HepG2 (cell line): Measurements from ENCODE around the gene ZNF814. TPM values are rescaled to one million over a fixed set of nuclear protein-coding genes. Genes with fewer than 3 reads are reported as not detected.
"Not testable (repeated sequence)": the region's sequence is repeated elsewhere in the genome, so short reads cannot be mapped to it uniquely, and the experiment has no call there.

Experiments used
- ATAC-seq: fragments of 200-7000 bp; cut with Tn5 transposase; 3 replicates; pipeline ENCODE4 v1.9.1; 2020; ENCODE audit warnings: mild to moderate bottlenecking, moderate library complexity
- BruUV-seq: library from RNA; stranded (reverse); fragments of 400-500 nt; replicated peaks from 2 replicates; lab custom pipeline; 2021; lab: Mats Ljungman, UMichigan
- CTCF ChIA-PET: fragments of 300-600 bp; formaldehyde crosslinking; extraction: SDS; loops from one replicate; lab custom pipeline; 2021; ENCODE audit warnings: low total read pairs, inconsistent platforms, low intra/inter-chr PET ratio; lab: Yijun Ruan, JAX
- POLR2A ChIA-PET: fragments of 350-600 bp; sonication (Branson Sonifier 250); formaldehyde crosslinking; loops from one replicate; lab custom pipeline; 2020; ENCODE audit warnings: antibody characterized with exemption, inconsistent platforms; lab: Yijun Ruan, JAX
- DNase-seq: peaks from one replicate; pipeline ENCODE4 v3.0.0-alpha.2; 2015; ENCODE audit warnings: low spot score
- FAIRE-seq: peaks from 3 replicates; lab custom pipeline; 2011; peaks lifted over from hg19 to GRCh38; lab: Jason Lieb, UNC
- H2AFZ ChIP-seq: one replicate; pipeline ENCODE4 v1.6.1; 2011; ENCODE audit warnings: low read length, inconsistent platforms
- H3K27ac ChIP-seq: fragments of 300-600 bp; 3 replicates; pipeline ENCODE4 v1.8.0; 2011; ENCODE audit warnings: mixed run types, mild to moderate bottlenecking, mixed read lengths, low read length, inconsistent platforms; ENCODE audit not compliant: insufficient read depth; ENCODE audit errors: extremely low read length
- H3K27me3 ChIP-seq, 2 experiments: fragments of 200-600 bp in 1 of 2; 2 replicates in 1 of 2; 3 replicates in 1 of 2; pipeline versions ENCODE4 v1.6.0 to v1.8.0; 2011; ENCODE audit warnings: low read length in 2 of 2, mild to moderate bottlenecking in 2 of 2, moderate library complexity in 2 of 2, inconsistent platforms in 1 of 2; ENCODE audit not compliant: insufficient read depth in 2 of 2, control insufficient read depth in 1 of 2
- H3K36me3 ChIP-seq, 2 experiments: fragments of 200-600 bp in 1 of 2; replicated peaks in 1 of 2; 2 replicates in 1 of 2; 3 replicates in 1 of 2; pipeline versions ENCODE4 v1.5.1 to v1.8.0; 2011; ENCODE audit warnings: low read length in 2 of 2, inconsistent platforms in 1 of 2; ENCODE audit not compliant: insufficient read depth in 2 of 2, control insufficient read depth in 1 of 2
- H3K4me1 ChIP-seq: 2 replicates; pipeline ENCODE4 v1.5.1; 2012; ENCODE audit warnings: low read length, inconsistent platforms; ENCODE audit not compliant: insufficient read depth
- H3K4me2 ChIP-seq: 2 replicates; pipeline ENCODE4 v1.6.0; 2011; ENCODE audit warnings: low read depth, low read length, inconsistent platforms
- H3K4me3 ChIP-seq, 3 experiments: fragments of 200-600 bp in 1 of 3; sonication (generic), shearing (Covaris generic) in 1 of 3; replicated peaks in 1 of 3; 2 replicates each; pipeline ENCODE4 v1.5.1; 2011 to 2016; ENCODE audit warnings: low read length in 3 of 3, inconsistent platforms in 2 of 3, low read depth in 2 of 3, mild to moderate bottlenecking in 2 of 3, control low read depth in 1 of 3, mixed read lengths in 1 of 3; ENCODE audit not compliant: insufficient read depth in 1 of 3
- H3K79me2 ChIP-seq: one replicate; pipeline ENCODE4 v1.6.1; 2011; ENCODE audit warnings: low read length, inconsistent platforms; ENCODE audit not compliant: insufficient read depth
- H3K9ac ChIP-seq: 2 replicates; pipeline ENCODE4 v1.6.0; 2011; ENCODE audit warnings: mild to moderate bottlenecking, low read depth, low read length, inconsistent platforms; ENCODE audit not compliant: insufficient read depth
- H3K9me3 ChIP-seq: 2 replicates; pipeline ENCODE4 v1.5.1; 2012; ENCODE audit warnings: mild to moderate bottlenecking, low read length
- H4K20me1 ChIP-seq: 2 replicates; pipeline ENCODE4 v1.6.0; 2011; ENCODE audit warnings: inconsistent platforms, mild to moderate bottlenecking, low read length, moderate library complexity; ENCODE audit not compliant: insufficient read depth
- E2F5 ChIP-seq: sonication (generic); formaldehyde crosslinking; conservative IDR thresholded peaks from 2 replicates; pipeline ENCODE4 v1.4.0; 2020; ENCODE audit warnings: missing genetic modification reagents
- HMG20A ChIP-seq: IDR thresholded peaks from 2 replicates; pipeline ENCODE4 v1.6.1; 2016; ENCODE audit warnings: borderline replicate concordance
- HOXA5 ChIP-seq: sonication (generic); formaldehyde crosslinking; IDR thresholded peaks from 2 replicates; pipeline ENCODE4 v1.4.0; 2020; ENCODE audit warnings: missing genetic modification reagents
- MLX ChIP-seq: IDR thresholded peaks from 2 replicates; pipeline ENCODE4 v1.6.1; 2016
- NR1H2 ChIP-seq: sonication (generic); formaldehyde crosslinking; IDR thresholded peaks from 2 replicates; pipeline ENCODE4 v1.8.1; 2022; ENCODE audit warnings: low read depth, missing genetic modification reagents, borderline replicate concordance
- PAF1 ChIP-seq: IDR thresholded peaks from 2 replicates; pipeline ENCODE4 v1.6.1; 2016; ENCODE audit warnings: missing genetic modification reagents, missing compliant biosample characterization
- SMC3 ChIP-seq: IDR thresholded peaks from 2 replicates; pipeline ENCODE4 v1.6.1; 2011; ENCODE audit warnings: low read length, improper control_type of control experiment
- ZNF225 ChIP-seq: sonication (generic); formaldehyde crosslinking; IDR thresholded peaks from 2 replicates; pipeline ENCODE4 v1.4.0; 2020; ENCODE audit warnings: mild to moderate bottlenecking, missing genetic modification reagents
- ZNF350 ChIP-seq: sonication (generic); formaldehyde crosslinking; IDR thresholded peaks from 2 replicates; pipeline ENCODE4 v1.4.0; 2020; ENCODE audit warnings: mild to moderate bottlenecking, low read depth, missing genetic modification reagents, borderline replicate concordance
- ZNF609 ChIP-seq: sonication (generic); formaldehyde crosslinking; IDR thresholded peaks from 2 replicates; pipeline ENCODE4 v1.4.0; 2020; ENCODE audit warnings: mild to moderate bottlenecking, missing genetic modification reagents, borderline replicate concordance
- WGBS: methylation state at CpG from one replicate; pipeline ENCODE4 v1.1.6; 2017; ENCODE audit warnings: low lambda C conversion rate; 5-methylcytosine and 5-hydroxymethylcytosine counted together
- in situ Hi-C: cut with HindIII; loops from 2 replicates; pipeline ENCODE4 v1.10.0; 2017; ENCODE audit warnings: low pct_unique_long_range_greater_than_20kb; ENCODE audit not compliant: extremely low pct_ligation_motif_present
- intact Hi-C: fragments of 100-400 bp; cut with micrococcal nuclease; formaldehyde crosslinking; loops from one replicate; pipeline ENCODE4 v1.10.0; 2022; ENCODE audit not compliant: unreplicated experiment
- polyA plus RNA-seq, 8 experiments: library from polyadenylated mRNA; depleted of rRNA in 3 of 8; stranded (reverse) in 7 of 8; unstranded in 1 of 8; fragments of >200 nt; fragmentation: Illumina TruSeq in 4 of 8; extraction: Trizol in 4 of 8; gene quantifications; 2 replicates each; pipeline versions ENCODE4 v1.2.1 to v1.2.3, GENCODE V29; 2011 to 2016; ENCODE audit warnings: low read depth in 4 of 8, missing spikeins in 1 of 8, mixed read lengths in 1 of 8; ENCODE audit not compliant: insufficient read depth in 1 of 8
- total RNA-seq, 5 experiments: library from RNA; depleted of rRNA; stranded (reverse); fragments of >200 nt; fragmentation: Illumina TruSeq; extraction: Trizol; gene quantifications; 2 replicates each; pipeline ENCODE4 v1.2.3, GENCODE V29; 2016; ENCODE audit warnings: low read depth in 1 of 5

Gene ZNF814
- total and polyA plus RNA-seq, 2 of the 13 experiments (the other 11 are each of a cell fraction or from before 2014, with no cell fraction given), result 2.5 to 3.4 TPM

GRCh38 chr19:57851812-57852603, 36.8 kb downstream of the ZNF814 start:
- DNase-seq, H3K9me3 ChIP-seq, ATAC-seq, H3K27ac ChIP-seq, H4K20me1 ChIP-seq, CTCF ChIA-PET, POLR2A ChIA-PET, H3K4me3 ChIP-seq, H3K27me3 ChIP-seq, H3K4me2 ChIP-seq, BruUV-seq, H3K9ac ChIP-seq, H2AFZ ChIP-seq, intact Hi-C loops, in situ Hi-C loops: not testable (repeated sequence)
- WGBS, result 92% methylated on average over 4 of the region's 6 CpGs
- peaks cover 28% of the 10 kb centered on the region for H3K79me2 ChIP-seq
- peaks cover 4 to 12% of the 10 kb centered on the region in 2 experiments; a peak in 3 of 5 replicates for H3K36me3 ChIP-seq
- H3K4me1 ChIP-seq, result peaks cover 16% of the 10 kb centered on the region
- peak; percentile 89 for FAIRE-seq

GRCh38 chr19:57850553-57851017, 38.3 kb downstream of the ZNF814 start:
- DNase-seq (peak; percentile 29), ATAC-seq (peak; percentile 26), FAIRE-seq (no peak)
- Histone ChIP-seq H3K9me3 (no peaks in the 10 kb centered on the region), H3K27me3 (no peaks in the 10 kb centered on the region; a peak in 1 of 5 replicates), H2AFZ (no peak overlapping the region), H3K4me2 (peak overlapping the region; percentile 76), H3K4me3 (peak overlapping the region; percentile 76 to 91 (median 89)), H3K9ac (peak overlapping the region; percentile 91), H3K4me1 (peaks cover 16% of the 10 kb centered on the region), H3K36me3 (peaks cover 4 to 14% of the 10 kb centered on the region in 2 experiments; a peak in 4 of 5 replicates), H3K27ac (peak overlapping the region; percentile 68), H3K79me2 (peaks cover 28% of the 10 kb centered on the region), H4K20me1 (peaks cover 4% of the 10 kb centered on the region)
- ChIA-PET CTCF (no interaction called here), POLR2A (interaction anchor here (0.8 to 1.9 kb wide), 2 partner anchors 31 to 169 kb away, joined by 5 read pairs; partner anchors contain the start of gene ZNF551)
- intact Hi-C loops, result no loop called here
- WGBS, result 36% methylated on average over 10 of the region's 11 CpGs
- in situ Hi-C loops, result no loop called here
- no TSS peak for BruUV-seq
- TF ChIP-seq PAF1 (CRISPR knock-in tag) (no peak), ZNF609 (CRISPR knock-in tag) (no peak), HOXA5 (CRISPR knock-in tag) (no peak), ZNF225 (CRISPR knock-in tag) (no peak), HMG20A (CRISPR knock-in tag) (no peak), E2F5 (CRISPR knock-in tag) (no peak), ZNF350 (CRISPR knock-in tag) (no peak), NR1H2 (no peak), SMC3 (no peak), MLX (CRISPR knock-in tag) (no peak)
